Smooth muscle cell of the brain vasculature (primary cell): Measurements from ENCODE around the gene DLGAP1.
A peak's percentile ranks its signal among the peaks of the same experiment; 100 is the strongest.

Experiments used
- DNase-seq: peaks from one replicate; pipeline ENCODE4 v3.0.0-alpha.2; 2012; ENCODE audit warnings: low read depth, low spot score

The DLGAP1 gene

GRCh38 chr18:3538954-3539617 lies 916.0 kb downstream of the DLGAP1 start:
- no peak for DNase-seq

- no peak for DNase-seq
Measured at GRCh38 chr18:3538456-3538855, 916.7 kb downstream of the DLGAP1 start.

- no peak for DNase-seq
Measured at GRCh38 chr18:3530807-3531206, 924.3 kb downstream of the DLGAP1 start.

GRCh38 chr18:3529601-3530000 lies 925.5 kb downstream of the DLGAP1 start:
- no peak for DNase-seq

- no peak for DNase-seq
Measured at GRCh38 chr18:3529077-3529476, 926.0 kb downstream of the DLGAP1 start.

- DNase-seq = no peak
Measured at GRCh38 chr18:3528231-3528630, 926.9 kb downstream of the DLGAP1 start.

- DNase-seq = peak; percentile 23
Measured at GRCh38 chr18:3526421-3527354, 928.4 kb downstream of the DLGAP1 start.

GRCh38 chr18:3525870-3526420 lies 929.2 kb downstream of the DLGAP1 start:
- DNase-seq = no peak

- no peak for DNase-seq
Measured at GRCh38 chr18:3524706-3525105, 930.4 kb downstream of the DLGAP1 start.

- no peak for DNase-seq
Measured at GRCh38 chr18:3520230-3521085, 934.6 kb downstream of the DLGAP1 start.

GRCh38 chr18:3514312-3515216 lies 940.5 kb downstream of the DLGAP1 start:
- no peak for DNase-seq

GRCh38 chr18:3513481-3513880 lies 941.6 kb downstream of the DLGAP1 start:
- no peak for DNase-seq

- DNase-seq = no peak
Measured at GRCh38 chr18:3511980-3512379, 943.1 kb downstream of the DLGAP1 start.

GRCh38 chr18:3510896-3511295 lies 944.2 kb downstream of the DLGAP1 start:
- DNase-seq = no peak

GRCh38 chr18:3510024-3510423 lies 945.1 kb downstream of the DLGAP1 start:
- no peak for DNase-seq

- no peak for DNase-seq
Measured at GRCh38 chr18:3508576-3509549, 946.2 kb downstream of the DLGAP1 start.

- no peak for DNase-seq
Measured at GRCh38 chr18:3504637-3505036, 950.5 kb downstream of the DLGAP1 start.

- no peak for DNase-seq
Measured at GRCh38 chr18:3502650-3503049, 952.5 kb downstream of the DLGAP1 start.

- DNase-seq = no peak
Measured at GRCh38 chr18:3500016-3500415, 955.1 kb downstream of the DLGAP1 start.
